HepG2 (cell line): ENCODE data around the gene FKBP1A. TPM values are rescaled to one million over a fixed set of nuclear protein-coding genes. Genes with fewer than 3 reads are reported as not detected.

Source experiments
- E2F2 ChIP-seq: sonication (generic); formaldehyde crosslinking; IDR thresholded peaks from 2 replicates; pipeline ENCODE4 v1.4.0; 2020; ENCODE audit warnings: missing genetic modification reagents, borderline replicate concordance
- ETV5 ChIP-seq: IDR thresholded peaks from 2 replicates; pipeline ENCODE4 v1.6.1; 2018; ENCODE audit warnings: missing biosample characterization, missing genetic modification reagents, inconsistent platforms, borderline replicate concordance
- NFAT5 ChIP-seq: sonication (generic); formaldehyde crosslinking; IDR thresholded peaks from 2 replicates; pipeline ENCODE4 v1.4.0; 2020; ENCODE audit warnings: missing genetic modification reagents
- NRL ChIP-seq: sonication (generic); formaldehyde crosslinking; IDR thresholded peaks from 2 replicates; pipeline ENCODE4 v1.5.0; 2020; ENCODE audit warnings: missing genetic modification reagents, mild to moderate bottlenecking, moderate library complexity, borderline replicate concordance
- POLR2G ChIP-seq: fragments of 200-400 bp; formaldehyde crosslinking; IDR thresholded peaks from 2 replicates; pipeline ENCODE4 v1.6.1; 2018; ENCODE audit warnings: mild to moderate bottlenecking, low read depth, low read length, moderate library complexity
- RARG ChIP-seq: sonication (generic); formaldehyde crosslinking; IDR thresholded peaks from 2 replicates; pipeline ENCODE4 v1.4.0; 2020; ENCODE audit warnings: low read depth, mild to moderate bottlenecking, missing genetic modification reagents
- SIN3B ChIP-seq: fragments of 150-350 bp; IDR thresholded peaks from 2 replicates; pipeline ENCODE4 v1.6.1; 2014; ENCODE audit warnings: low read length
- SMC3 ChIP-seq: IDR thresholded peaks from 2 replicates; pipeline ENCODE4 v1.6.1; 2011; ENCODE audit warnings: low read length, improper control_type of control experiment
- SOX13 ChIP-seq, 3 experiments: fragments of 450-650 bp in 1 of 3; sonication (generic) in 1 of 3; formaldehyde crosslinking in 1 of 3; IDR thresholded peaks in 2 of 3; conservative IDR thresholded peaks in 1 of 3; 2 replicates each; pipeline versions ENCODE4 v1.5.0 to v1.6.1; 2016 to 2020; ENCODE audit warnings: antibody characterized with exemption in 1 of 3, mild to moderate bottlenecking in 1 of 3, missing compliant biosample characterization in 1 of 3, missing genetic modification reagents in 1 of 3, moderate library complexity in 1 of 3
- SP140L ChIP-seq: sonication (generic); formaldehyde crosslinking; IDR thresholded peaks from 2 replicates; pipeline ENCODE4 v1.4.0; 2020; ENCODE audit warnings: missing genetic modification reagents, borderline replicate concordance
- TFDP2 ChIP-seq: sonication (generic); formaldehyde crosslinking; IDR thresholded peaks from 2 replicates; pipeline ENCODE4 v1.4.0; 2020; ENCODE audit warnings: missing genetic modification reagents
- ZFYVE20 ChIP-seq: sonication (generic); formaldehyde crosslinking; IDR thresholded peaks from 2 replicates; pipeline ENCODE4 v1.8.0; 2023; ENCODE audit warnings: low read depth, mild to moderate bottlenecking, moderate library complexity, missing genetic modification reagents, borderline replicate concordance
- ZNF280D ChIP-seq: sonication (generic); formaldehyde crosslinking; IDR thresholded peaks from 2 replicates; pipeline ENCODE4 v1.5.1; 2020; ENCODE audit warnings: mild to moderate bottlenecking, missing genetic modification reagents
- ZNF331 ChIP-seq: sonication (generic); formaldehyde crosslinking; IDR thresholded peaks from 2 replicates; pipeline ENCODE4 v1.4.0; 2020; ENCODE audit warnings: missing genetic modification reagents
- polyA plus RNA-seq, 8 experiments: library from polyadenylated mRNA; depleted of rRNA in 3 of 8; stranded (reverse) in 7 of 8; unstranded in 1 of 8; fragments of >200 nt; fragmentation: Illumina TruSeq in 4 of 8; extraction: Trizol in 4 of 8; gene quantifications; 2 replicates each; pipeline versions ENCODE4 v1.2.1 to v1.2.3, GENCODE V29; 2011 to 2016; ENCODE audit warnings: low read depth in 4 of 8, missing spikeins in 1 of 8, mixed read lengths in 1 of 8; ENCODE audit not compliant: insufficient read depth in 1 of 8
- total RNA-seq, 5 experiments: library from RNA; depleted of rRNA; stranded (reverse); fragments of >200 nt; fragmentation: Illumina TruSeq; extraction: Trizol; gene quantifications; 2 replicates each; pipeline ENCODE4 v1.2.3, GENCODE V29; 2016; ENCODE audit warnings: low read depth in 1 of 5

Gene FKBP1A
- total and polyA plus RNA-seq, 2 of the 13 experiments (the other 11 are each of a cell fraction or from before 2014, with no cell fraction given) = 119 to 468 TPM

- no peak for TF ChIP-seq ZFYVE20 (CRISPR knock-in tag)
- 0 out of 2 replicates have a peak, but pooled peaks have one; percentile 23 for TF ChIP-seq NRL (CRISPR knock-in tag)
- no peak for TF ChIP-seq TFDP2 (CRISPR knock-in tag)
- TF ChIP-seq ETV5 (CRISPR knock-in tag) = peak; percentile 88; the same call in 1 of the 2 replicates
- TF ChIP-seq RARG (CRISPR knock-in tag) = no peak
- TF ChIP-seq SIN3B = no peak
- TF ChIP-seq SP140L (CRISPR knock-in tag) = no peak
- peak; percentile 54 for TF ChIP-seq SMC3
- no peak for TF ChIP-seq POLR2G
- no peak for TF ChIP-seq NFAT5 (CRISPR knock-in tag)
- 0 out of 2 replicates have a peak, but pooled peaks have one; percentile 47 for TF ChIP-seq ZNF280D (CRISPR knock-in tag)
- TF ChIP-seq E2F2 (CRISPR knock-in tag) = no peak
- TF ChIP-seq ZNF331 (CRISPR knock-in tag) = peak; percentile 88
- no peak for TF ChIP-seq SOX13 (IDR thresholded peaks at IDR 0.05)
- peak in 1 of 2 experiments; percentile 61; a peak in 1 of 4 replicates for TF ChIP-seq SOX13 (CRISPR knock-in tag; conservative IDR thresholded peaks at IDR 0.05 in 1 of 2, IDR thresholded peaks at IDR 0.05 in 1 of 2)
Measured at GRCh38 chr20:1415667-1416468, 23.0 kb upstream of the FKBP1A start (continued).
